Panc1 (cell line): ENCODE measurements around the gene FTSJ1.

ENCODE experiments used
- POLR2AphosphoS5 ChIP-seq: IDR thresholded peaks from 2 replicates; pipeline ENCODE4 v1.6.1; 2012; ENCODE audit warnings: mild to moderate bottlenecking, low read depth, low read length, moderate library complexity
- SIN3A ChIP-seq: IDR thresholded peaks from 2 replicates; pipeline ENCODE4 v1.6.1; 2012; ENCODE audit warnings: low read depth, mild to moderate bottlenecking, low read length, moderate library complexity, borderline replicate concordance; ENCODE audit not compliant: insufficient read depth
- TF ChIP-seq, protein P1 (sequence below): fragments of 450-650 bp; IDR thresholded peaks from 2 replicates; pipeline ENCODE4 v1.5.1; 2017; ENCODE audit warnings: mild to moderate bottlenecking

DNA sequence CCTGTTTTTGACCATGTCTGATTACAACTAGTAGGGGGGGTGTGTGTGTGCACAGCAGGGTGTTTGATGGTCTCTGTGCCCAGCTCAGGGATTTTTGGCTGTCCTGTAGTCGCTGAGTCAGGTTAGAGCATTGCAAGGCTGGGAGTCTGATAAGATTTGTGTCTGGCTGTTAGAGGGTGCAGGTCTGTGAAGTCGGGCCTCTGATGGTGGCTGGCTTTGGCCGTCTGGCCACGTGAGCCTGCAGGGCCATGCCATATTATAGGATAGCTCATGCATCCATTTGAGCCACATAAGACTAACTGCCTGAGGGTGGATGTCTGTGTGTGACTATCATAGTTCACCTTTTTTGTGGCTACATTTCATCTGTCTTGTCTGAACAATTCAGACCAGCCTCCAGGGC, 37.7 kb downstream of the FTSJ1 start:
- TF ChIP-seq, protein P1, sequence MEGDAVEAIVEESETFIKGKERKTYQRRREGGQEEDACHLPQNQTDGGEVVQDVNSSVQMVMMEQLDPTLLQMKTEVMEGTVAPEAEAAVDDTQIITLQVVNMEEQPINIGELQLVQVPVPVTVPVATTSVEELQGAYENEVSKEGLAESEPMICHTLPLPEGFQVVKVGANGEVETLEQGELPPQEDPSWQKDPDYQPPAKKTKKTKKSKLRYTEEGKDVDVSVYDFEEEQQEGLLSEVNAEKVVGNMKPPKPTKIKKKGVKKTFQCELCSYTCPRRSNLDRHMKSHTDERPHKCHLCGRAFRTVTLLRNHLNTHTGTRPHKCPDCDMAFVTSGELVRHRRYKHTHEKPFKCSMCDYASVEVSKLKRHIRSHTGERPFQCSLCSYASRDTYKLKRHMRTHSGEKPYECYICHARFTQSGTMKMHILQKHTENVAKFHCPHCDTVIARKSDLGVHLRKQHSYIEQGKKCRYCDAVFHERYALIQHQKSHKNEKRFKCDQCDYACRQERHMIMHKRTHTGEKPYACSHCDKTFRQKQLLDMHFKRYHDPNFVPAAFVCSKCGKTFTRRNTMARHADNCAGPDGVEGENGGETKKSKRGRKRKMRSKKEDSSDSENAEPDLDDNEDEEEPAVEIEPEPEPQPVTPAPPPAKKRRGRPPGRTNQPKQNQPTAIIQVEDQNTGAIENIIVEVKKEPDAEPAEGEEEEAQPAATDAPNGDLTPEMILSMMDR = no peak
- TF ChIP-seq SIN3A = no peak
- no peak for TF ChIP-seq POLR2AphosphoS5
